SKM-1 (cell line): ENCODE measurements around the gene CDK5RAP1.

Source experiments
- DNase-seq: peaks from one replicate; lab custom pipeline; 2025; ENCODE audit not compliant: unreplicated experiment; lab: John Stamatoyannopoulos, UW

The CDK5RAP1 gene

DNA sequence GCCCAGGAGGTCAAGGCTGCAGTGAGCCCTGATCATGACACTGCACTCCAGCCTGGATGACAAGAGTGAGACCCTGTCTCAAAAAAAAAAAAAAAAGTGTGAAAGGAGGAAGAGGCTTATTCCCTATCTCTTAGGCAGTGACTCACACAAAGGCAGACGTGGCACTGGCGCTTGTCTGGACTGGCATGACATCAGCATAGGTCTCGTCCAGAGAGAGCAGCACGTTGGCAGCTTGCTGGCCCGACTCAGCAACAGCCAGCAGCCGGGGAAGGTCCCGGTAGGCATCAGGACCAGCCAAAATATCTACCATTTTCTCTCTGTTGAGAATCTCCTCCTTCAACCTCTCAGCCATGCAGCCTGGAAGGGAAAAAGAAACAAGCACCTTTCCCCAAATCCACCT, 14.1 kb downstream of the CDK5RAP1 start:
- no peak for DNase-seq

- no peak for DNase-seq
Observed at GRCh38 chr20:33386673-33387072, 14.6 kb downstream of the CDK5RAP1 start.

DNA sequence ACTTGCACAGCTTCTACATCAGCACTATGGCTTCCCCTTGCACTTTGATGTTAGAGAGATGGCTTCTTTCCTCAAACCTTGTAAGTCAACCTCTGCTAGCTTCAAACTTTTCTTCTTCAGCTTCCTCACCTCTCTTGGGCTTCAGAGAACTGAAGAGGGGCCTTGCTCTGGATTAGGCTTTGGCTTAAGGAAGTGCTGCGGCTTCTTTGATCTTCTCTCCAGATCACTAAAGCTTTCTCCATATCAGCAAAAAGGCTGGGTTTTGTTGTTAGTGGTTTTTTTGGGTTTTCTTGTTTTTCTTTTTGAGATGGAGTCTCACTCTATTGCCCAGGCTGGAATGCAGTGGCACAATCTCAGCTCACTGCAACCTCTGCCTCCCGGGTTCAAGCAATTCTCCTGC, 24.0 kb downstream of the CDK5RAP1 start:
- DNase-seq: no peak

- no peak for DNase-seq
Observed at GRCh38 chr20:33373735-33374605, 27.3 kb downstream of the CDK5RAP1 start.

DNA sequence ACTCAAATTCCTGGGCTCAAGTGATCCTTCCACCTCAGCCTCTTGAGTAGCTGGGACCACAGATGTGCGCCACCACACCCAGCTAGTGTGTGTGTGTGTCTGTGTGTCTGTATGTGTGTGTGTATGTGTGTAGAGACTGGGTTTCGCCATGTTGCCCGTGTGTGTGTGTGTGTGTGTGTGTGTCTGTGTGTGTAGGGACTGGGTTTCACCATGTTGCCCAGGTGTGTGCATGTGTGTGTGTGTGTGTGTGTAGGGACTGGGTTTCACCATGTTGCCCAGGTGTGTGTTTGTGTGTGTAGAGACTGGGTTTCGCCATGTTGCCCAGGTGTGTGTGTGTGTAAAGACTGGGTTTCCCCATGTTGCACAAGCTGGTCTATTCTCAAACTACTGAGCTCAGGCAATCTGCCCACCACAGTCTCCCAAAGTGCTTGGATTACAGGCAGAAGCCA, 28.3 kb downstream of the CDK5RAP1 start:
- no peak for DNase-seq

DNA sequence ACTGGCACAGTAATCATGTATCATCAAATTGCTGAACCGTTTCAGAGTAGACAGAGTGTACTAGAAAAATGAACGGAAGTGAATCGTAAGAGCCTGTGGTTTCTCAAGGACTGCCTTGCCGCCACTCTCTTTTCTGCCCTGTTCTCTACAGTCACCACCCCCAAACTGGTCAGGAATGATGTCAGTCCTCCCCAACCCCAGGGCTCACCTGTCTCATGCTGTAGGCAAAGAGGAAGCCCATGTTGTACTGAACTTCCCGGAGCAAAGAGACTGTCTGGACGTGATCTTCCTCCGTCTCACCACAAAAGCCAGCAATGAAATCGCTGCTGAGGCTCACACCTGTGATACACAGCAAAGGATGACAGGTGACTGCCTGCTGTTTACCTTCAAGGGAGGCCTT, 31.0 kb downstream of the CDK5RAP1 start:
- DNase-seq: no peak

DNA sequence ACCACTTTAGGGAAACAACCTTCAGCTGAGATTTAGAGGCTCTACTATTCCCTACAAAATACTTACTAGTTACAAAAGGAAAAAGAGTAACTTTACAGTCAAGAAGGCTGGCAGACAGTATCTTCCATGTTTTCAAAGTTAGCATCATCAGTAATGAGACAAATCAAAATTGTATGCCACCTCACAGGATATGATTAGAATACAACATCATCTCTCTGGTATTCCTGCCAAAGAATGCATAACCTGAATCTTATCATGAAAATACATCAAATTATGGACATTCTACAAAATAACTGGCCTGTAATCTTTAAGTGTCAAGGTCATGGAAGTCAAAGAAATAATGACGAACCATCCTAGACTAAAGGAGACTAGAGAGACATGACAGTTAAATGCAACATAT, 38.4 kb downstream of the CDK5RAP1 start:
- DNase-seq: no peak

DNA sequence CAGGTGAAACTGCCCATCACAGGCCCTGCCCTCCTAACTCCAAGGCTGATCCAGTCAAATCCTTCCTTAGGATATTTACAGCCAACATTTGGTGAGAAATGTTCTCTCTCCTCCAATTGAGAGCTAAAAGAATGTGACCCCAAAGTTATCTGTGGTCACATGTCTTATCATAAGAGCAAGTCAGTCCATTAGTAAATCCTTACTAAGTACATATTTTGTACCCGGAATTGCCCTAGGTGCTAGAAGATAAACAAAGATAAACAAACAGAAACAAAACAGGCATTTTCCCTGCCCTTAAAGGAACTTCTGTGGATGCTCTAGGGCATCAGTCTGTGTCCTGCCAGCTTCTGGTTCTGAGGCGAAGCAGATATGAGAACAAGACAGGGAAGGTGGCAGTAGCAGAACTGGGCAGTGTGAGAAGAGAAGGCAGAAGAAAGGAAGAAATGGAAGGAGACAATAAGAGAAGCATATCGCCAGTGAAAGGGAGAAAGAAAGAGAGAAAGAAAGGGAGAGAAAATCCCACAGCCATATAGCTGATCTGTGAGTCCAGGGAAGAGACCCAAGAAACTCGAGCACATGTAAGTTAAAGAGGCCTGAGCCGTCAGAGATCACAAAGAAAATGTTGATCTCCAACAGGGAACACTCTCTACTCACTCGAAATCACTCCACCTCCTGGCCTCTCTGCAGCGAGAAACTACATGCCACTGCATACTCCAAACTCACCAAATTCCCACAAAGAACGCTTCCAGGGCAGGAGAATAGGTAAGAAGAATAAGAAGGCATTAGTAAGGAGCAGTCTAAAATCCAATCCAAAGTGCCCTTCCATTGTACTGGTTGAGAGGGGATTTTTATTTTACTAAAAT, 41.7 kb downstream of the CDK5RAP1 start:
- no peak for DNase-seq

DNA sequence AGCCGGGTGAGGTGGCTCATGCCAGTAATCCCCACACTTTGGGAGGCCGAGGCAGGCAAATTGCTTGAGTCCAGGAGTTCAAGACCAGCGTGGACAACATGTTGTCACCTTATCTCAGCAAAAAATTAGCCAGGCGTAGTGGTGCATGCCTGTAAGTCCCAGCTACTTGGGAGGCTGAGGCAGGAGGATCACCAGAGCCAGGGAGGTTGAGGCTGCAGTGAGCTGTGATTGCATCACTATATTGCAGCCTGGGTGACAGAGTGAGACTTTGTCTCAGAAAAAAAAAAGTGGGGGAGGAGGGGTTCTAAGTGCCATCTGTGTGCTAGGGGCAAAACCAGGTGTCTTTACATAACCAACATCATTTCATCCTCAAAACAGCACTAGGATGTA, 48.3 kb downstream of the CDK5RAP1 start:
- DNase-seq: no peak

DNA sequence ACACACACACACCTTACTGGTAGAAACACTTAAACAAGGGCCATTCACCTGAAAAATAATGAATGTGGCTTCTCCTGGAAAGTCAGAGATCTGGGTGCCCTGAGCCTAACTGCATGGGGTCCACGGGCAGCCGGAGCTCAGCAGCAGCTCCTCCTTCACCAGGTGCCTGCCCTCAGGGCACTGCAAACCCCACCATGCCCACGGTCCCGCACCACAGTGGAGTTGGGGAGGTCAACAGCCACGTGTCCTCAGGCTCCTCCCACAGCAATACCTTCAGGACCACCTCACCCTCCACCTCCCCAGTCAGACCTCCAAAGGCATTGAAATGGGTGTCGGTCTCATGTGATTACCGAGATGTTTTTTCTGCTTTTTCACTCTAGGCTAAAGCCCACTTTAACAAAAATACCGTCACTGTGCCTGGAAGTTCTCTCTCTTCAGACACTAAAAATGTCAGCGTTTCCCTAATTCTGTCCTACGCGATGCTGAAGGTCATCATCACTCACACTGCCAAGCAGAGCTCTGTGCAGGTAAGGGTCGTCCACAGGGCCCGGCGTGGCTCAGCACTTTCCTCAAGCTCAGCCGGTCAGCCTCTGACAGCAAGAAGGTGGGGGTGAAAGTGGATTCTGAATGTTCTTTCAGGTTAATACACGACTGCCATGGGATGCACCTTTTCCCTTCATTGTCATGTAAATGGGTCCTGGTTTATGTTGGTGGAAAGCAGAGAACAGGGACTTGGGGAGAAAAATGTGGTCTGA, 48.9 kb downstream of the CDK5RAP1 start:
- DNase-seq: no peak

DNA sequence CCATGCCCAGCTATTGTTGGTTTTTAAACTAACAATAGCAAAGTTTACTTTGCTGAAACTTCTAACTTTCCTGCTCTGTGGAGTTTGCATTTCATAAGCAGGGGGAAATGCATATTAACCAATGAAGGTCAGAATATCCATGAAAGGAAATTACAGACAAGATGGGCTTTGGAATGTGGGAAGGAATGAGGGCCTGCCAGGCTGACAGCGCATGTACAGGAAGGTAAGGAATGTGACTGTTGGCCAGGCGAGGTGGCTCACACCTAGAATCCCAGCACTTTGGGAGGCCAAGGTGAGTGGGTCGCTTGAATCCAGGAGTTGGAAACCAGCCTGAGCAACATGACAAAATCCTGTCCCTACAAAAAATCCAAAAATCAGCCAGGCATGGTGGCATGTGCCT, 49.6 kb downstream of the CDK5RAP1 start:
- DNase-seq: no peak

DNA sequence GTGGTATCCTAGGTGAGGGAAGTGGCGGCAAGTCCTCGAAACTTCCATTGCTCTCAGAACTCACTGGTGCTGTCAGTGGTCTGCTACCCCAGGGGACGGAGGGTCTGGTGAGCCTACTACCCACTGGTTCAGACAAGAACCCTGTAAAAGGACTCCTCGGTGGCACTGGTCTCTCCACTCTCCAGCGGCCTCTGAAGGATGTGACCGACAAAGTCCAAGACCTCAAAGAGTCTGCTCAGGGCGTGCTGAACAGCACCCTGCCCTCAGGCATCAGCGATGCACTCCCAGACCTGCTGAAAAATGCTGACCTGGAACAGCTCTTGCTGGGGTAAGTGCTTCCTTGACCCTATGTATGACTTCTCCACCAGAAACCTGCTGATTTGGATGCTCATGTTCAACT, 51.8 kb downstream of the CDK5RAP1 start:
- DNase-seq: no peak

DNA sequence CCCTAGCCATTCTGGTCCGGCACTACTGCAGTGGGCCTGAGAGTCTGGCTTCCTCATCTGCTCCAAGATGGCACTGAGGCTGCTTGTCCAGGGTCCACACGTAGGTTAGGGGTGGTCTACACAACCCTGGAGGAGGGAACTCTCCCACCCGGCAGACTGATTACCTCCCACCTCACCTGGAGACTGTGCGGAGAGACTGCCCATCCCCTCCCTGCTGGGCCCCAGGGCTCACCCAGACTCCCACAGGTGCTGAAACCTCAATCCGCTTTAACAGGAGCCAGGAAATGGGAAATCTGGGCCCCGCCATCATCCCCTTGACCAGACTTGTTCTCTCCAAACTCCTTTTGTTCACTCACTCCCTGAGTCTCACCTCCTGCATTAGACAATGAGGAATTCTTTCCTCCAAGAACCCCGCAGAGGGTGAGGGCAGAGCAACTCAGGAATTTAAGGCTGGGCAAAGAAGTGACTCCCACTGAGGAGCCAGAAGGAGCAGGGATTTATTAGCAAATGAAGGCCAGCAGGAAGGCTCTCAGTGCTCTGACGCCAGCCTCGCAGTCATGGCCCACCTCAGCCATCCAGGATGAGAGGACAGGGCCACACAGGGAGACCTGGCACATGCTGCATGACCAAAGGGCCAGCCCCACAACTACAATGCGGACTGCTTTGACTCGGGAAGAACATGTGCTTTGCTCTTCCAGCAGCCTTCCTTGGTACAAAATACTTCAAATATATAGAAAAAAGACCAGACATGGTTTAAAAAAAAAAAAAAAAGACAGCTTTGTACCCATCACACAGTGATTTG, 53.0 kb downstream of the CDK5RAP1 start:
- DNase-seq: no peak

DNA sequence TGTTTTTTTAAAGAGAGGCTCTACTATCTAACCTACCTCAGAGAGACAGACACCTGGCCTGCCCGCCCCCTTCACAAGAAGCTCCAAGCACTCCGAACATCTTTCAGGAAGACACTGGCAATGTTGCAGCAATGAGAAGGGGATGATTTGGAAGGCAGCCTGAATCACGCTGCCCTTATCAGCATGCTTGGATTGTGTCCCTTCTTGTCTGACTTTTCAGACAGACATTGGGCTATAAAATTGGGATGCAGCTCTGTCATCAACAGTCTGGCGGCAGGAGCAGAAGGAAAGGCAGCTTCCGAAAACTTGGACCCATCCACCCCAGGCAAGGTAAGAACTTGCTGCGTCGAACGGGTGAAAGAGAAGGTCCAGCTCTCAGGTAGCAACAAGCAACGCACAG, 56.0 kb downstream of the CDK5RAP1 start:
- DNase-seq: no peak

- no peak for DNase-seq
Observed at GRCh38 chr20:33343521-33343920, 57.8 kb downstream of the CDK5RAP1 start.

DNA sequence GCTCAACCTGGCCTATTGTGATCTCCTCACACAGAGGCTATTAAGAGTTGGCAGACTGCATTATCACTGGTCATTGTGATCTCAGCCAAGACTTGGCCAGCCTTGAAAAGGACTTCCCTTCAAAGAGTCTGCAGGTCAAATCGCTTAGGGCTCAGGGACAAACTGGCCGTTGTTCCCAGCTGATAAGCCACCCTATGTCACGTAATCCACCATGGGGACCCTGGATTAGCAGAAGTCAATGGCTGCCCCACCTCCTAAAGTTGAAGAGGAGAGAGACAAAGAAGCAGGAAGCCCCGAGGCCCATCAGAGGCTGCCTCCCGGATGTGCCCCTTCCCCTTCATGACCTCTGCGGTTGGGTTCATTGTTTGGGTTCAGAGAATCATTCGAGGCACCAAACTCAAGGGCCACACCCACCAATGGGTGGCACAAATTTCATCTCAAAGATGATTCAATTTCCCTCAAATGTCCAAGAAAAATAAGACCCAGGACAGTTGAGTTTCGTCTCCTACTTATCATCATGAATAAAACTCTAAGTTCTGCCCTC, 61.7 kb downstream of the CDK5RAP1 start:
- no peak for DNase-seq

DNA sequence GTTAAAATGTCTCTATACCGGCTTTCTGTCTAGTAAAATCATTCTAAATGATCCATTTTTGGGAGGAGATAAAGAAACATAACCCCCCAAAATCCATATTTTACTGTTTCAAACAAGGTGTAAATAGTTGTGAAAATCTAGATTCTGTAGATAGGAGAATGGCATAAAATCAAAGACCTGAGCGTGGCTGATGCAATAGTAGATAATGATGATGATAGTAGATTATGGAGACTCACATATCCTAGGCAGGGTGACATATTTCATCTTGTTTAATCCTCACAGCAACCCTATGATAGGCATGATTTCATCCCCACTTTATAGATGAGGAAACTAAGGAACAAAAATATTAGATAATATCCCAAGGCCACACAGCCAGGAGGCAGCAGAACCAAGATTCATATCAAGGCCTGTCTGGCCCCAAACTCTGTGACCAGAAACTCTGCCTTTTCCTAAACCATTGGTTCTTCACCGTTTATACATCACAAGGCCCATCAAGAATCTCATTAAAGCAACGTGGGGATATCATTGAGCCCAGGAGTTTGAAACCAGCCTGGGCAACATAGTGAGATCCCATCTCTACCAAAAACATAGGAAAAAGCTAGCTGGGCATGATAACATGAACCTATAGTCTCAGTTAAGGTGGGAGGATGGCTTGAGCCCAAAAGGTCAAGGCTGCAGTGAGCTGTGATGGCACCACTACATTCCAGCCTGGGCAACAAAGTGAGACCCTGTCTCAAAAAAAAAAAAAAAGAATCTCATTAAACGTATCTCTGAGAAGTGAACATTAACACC, 62.7 kb downstream of the CDK5RAP1 start:
- no peak for DNase-seq

DNA sequence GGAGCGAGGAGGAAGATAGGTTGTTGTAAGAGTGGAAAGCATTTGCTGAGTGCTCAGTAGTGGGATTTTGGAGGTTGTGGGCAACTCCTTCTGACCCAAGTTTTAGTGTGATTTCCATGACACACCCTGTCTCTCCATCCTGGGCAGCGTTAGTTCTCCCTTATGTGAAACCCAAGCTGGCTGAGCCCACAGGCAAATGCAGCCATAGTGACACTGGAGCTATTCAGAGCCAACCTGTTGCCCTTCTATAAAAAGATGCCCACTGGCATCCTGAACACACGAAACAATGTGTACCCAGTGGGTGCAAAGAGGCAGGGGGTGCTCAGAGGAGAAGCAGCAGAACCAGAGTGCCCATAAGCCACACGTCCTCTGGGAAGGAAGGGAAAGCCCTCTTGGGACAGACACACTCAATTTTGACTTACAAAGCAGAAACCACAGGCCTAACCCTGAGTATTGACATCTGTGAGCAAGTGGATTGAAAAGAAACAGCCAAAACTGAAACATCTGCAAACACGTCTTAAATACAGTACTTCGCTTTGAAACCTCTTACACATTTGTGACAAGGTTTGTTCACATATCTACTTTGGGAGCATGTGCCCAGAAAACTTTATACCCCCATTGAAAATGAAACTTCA, 63.7 kb downstream of the CDK5RAP1 start:
- no peak for DNase-seq

DNA sequence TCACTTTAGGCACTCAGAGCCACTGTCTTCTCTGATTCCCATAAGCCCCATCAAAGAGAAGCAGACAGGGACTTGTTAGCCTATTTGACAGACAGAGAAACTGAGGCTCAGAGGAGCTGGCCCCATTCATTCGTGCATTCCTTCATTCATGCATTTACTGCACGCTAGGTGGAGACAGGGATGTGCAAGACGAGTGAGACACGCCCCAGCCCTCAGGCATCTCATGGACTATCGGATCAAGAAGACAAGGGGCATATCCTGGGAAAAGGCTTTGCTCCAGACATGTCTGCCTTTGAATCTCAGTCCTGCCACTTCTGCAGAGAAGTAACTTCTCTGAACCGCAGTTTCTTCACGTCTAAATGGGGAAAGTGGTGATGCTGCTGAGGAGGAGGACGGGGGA, 64.2 kb downstream of the CDK5RAP1 start:
- no peak for DNase-seq
